Ishikawa (cell line): ENCODE results near the gene HNRNPLL.

Experiments used
- CEBPB ChIP-seq: IDR thresholded peaks from 2 replicates; pipeline ENCODE4 v1.6.1; 2012
- CREB1 ChIP-seq: IDR thresholded peaks from 2 replicates; pipeline ENCODE4 v1.6.1; 2012; ENCODE audit warnings: low read depth
- EGR1 ChIP-seq: IDR thresholded peaks from 2 replicates; pipeline ENCODE4 v1.6.1; 2012
- EP300 ChIP-seq: IDR thresholded peaks from 2 replicates; pipeline ENCODE4 v1.6.1; 2012; ENCODE audit warnings: borderline replicate concordance
- FOXM1 ChIP-seq: IDR thresholded peaks from 2 replicates; pipeline ENCODE4 v1.6.1; 2012; ENCODE audit warnings: low read depth, borderline replicate concordance
- MAX ChIP-seq: IDR thresholded peaks from 2 replicates; pipeline ENCODE4 v1.6.1; 2012
- NFIC ChIP-seq: IDR thresholded peaks from 2 replicates; pipeline ENCODE4 v1.6.1; 2012
- RAD21 ChIP-seq: IDR thresholded peaks from 2 replicates; pipeline ENCODE4 v1.6.1; 2012; ENCODE audit warnings: low read depth
- REST ChIP-seq: IDR thresholded peaks from 2 replicates; pipeline ENCODE4 v1.6.1; 2012; ENCODE audit warnings: low read depth, mild to moderate bottlenecking
- TAF1 ChIP-seq: IDR thresholded peaks from 2 replicates; pipeline ENCODE4 v1.6.1; 2012; ENCODE audit warnings: low read depth, mild to moderate bottlenecking
- TCF12 ChIP-seq: IDR thresholded peaks from 2 replicates; pipeline ENCODE4 v1.6.1; 2012; ENCODE audit warnings: low read depth
- TEAD4 ChIP-seq: IDR thresholded peaks from 2 replicates; pipeline ENCODE4 v1.6.1; 2012
- USF1 ChIP-seq: IDR thresholded peaks from 2 replicates; pipeline ENCODE4 v1.6.1; 2012
- YY1 ChIP-seq: IDR thresholded peaks from 2 replicates; pipeline ENCODE4 v1.6.1; 2012; ENCODE audit warnings: low read depth
- ZBTB7A ChIP-seq: IDR thresholded peaks from 2 replicates; pipeline ENCODE4 v1.6.1; 2012; ENCODE audit warnings: low read depth

Gene HNRNPLL

DNA sequence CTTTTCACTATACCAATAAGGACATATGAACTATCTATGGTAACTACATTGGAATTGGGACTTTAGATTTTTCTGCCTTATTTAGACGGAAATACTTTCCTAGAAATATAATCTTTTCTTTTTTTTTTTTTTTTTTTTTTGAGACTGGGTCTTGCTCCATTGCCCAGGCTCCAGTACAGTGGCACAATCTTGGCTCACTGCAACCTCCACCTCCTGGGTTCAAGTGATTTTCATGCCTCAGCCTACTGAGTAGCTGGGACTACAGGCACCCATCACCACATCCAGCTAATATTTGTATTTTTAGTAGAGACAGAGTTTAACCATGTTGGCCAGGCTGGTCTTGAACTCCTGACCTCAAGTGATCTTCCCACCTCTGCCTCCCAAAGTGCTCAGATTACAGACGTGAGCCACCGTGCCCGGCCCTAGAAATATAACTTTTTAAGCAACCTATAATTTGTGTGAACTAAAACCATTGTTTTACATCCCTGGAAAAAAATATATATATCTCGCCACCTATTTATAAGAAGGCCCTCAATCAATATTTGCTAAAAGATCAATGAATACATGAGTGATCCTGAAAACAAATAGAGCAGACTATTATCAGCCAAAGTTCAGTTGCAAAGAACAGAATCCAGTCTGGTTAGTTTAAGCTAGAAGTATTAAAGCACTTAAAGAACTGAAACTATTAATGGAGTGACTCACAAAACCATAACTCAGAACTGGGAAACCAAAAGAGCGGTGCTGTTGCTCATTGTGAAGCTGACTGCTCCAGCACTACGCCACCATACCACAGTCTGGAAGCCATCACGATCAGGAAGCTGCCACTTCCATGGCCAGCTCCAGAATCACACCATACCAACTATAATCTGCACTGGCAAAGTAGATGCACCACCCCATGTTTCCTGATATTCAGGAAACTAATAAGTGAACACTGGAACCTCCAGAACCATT is 8.4 kb upstream of the HNRNPLL start:
- TF ChIP-seq FOXM1 = no peak
- no peak for TF ChIP-seq MAX
- TF ChIP-seq RAD21 = no peak
- no peak for TF ChIP-seq YY1
- no peak for TF ChIP-seq TEAD4
- TF ChIP-seq NFIC = no peak
- no peak for TF ChIP-seq TCF12
- TF ChIP-seq CREB1 = no peak
- TF ChIP-seq TAF1 = no peak
- TF ChIP-seq REST = no peak
- no peak for TF ChIP-seq EP300
- no peak for TF ChIP-seq CEBPB
- no peak for TF ChIP-seq EGR1
- TF ChIP-seq ZBTB7A = no peak
- TF ChIP-seq USF1 = no peak

GRCh38 chr2:38608755-38609154 is 6.0 kb upstream of the HNRNPLL start:
- TF ChIP-seq EGR1 (no peak), REST (no peak), CREB1 (no peak), FOXM1 (no peak)

DNA sequence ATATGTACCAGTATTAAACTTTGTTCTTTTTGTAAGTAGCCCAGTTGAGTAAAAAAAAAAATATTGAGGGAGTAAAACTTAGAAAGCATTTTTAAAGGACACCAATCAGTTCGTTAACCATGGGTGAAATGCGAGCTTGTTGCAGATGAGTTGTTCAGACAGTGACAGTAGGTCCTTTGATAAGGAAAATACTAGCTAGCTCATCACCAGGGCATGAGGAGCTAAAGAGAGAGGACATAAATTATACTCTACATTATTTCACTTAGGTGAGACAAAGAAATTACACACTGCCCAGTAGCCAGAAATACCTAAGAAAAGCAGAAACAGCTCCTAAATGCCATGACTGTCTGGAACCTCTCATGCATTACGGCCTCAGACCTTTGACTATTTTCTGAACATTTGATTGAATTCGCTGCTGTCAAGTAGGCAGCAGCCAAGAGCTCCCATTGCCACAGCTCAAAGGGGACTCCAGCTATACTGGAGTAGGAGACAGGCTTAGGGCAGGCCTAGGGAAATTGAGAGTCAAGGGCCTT is 2.6 kb upstream of the HNRNPLL start:
- TF ChIP-seq TEAD4 (0 out of 2 replicates have a peak, but pooled peaks have one; percentile 18), FOXM1 (no peak)

DNA sequence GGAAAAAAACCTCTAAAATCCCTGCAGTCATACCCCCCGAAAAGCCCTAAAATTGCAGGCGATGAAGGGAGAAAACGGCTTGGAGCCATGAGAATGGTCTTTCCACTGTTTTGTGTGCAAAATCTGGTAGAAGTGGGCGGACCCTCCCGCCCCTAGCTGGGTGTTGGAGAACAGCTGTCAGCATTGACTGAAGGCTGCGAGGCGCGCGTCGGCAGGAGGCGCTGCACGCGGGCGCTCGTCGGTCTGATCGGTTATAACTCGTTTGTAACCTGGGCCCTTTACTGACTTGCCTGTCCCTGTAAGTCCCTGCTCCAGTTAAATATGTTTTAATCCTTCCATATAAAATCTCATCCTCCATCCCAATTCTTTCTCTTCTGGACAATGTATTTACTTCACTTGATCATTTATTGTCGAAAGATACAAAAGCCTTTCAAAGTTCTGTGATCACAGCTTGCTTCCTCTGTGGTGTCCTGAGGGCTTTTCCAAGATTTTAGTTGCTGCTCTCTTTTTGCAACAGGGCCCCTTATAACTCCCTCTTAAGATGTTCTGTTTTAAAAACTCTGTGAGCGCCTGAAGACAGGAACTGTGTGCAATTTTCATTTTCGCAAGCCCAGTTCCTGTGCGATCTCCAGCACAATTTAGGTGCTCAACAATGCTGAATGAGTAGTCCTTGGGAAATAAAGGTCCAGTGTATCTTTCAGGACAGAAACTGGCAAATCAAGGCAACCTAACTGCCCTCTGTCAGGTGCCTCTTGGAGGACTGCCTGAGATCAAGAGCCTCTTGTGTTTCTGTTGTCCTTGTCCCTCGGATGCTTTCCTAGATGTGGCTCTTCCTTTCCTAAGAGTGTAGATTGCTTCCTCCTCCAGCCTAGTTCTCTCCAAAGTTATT is 918 bp upstream of the HNRNPLL start:
- no peak for TF ChIP-seq FOXM1
- peak; percentile 88 for TF ChIP-seq MAX
- TF ChIP-seq CEBPB = no peak
- TF ChIP-seq RAD21 = peak; percentile 62

- TF ChIP-seq FOXM1 (no peak), TCF12 (no peak), TAF1 (no peak), NFIC (no peak), YY1 (peak; percentile 78), TEAD4 (no peak), ZBTB7A (peak; percentile 89), CEBPB (no peak), MAX (0 out of 2 replicates have a peak, but pooled peaks have one; percentile 14), EP300 (no peak), EGR1 (no peak), USF1 (no peak), RAD21 (no peak), CREB1 (no peak), REST (0 out of 2 replicates have a peak, but pooled peaks have one; percentile 12)
These were observed 494 bp downstream of the HNRNPLL start for GRCh38 chr2:38602136-38602731.
